NAMALWA (cell line): ENCODE results near the gene MMP24OS.

Source experiments
- DNase-seq: peaks from one replicate; pipeline ENCODE4 v3.0.0-alpha.2; 2015; ENCODE audit warnings: low spot score

The MMP24OS gene

DNA sequence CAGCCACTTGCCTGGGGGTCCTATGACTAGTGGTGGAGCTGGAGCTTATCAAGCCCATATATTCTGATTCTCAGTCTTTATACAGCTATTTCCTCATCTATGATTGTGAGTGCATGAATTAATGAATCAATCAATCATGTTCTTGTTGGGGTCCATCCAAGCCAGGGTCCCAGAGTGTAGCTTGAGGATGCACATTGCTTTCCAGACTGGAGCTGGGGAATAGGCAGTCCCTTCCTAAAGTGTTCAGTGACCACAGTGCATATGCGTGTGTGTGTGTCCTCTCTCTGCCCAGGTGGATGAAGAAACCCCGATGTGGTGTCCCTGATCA, 26.3 kb downstream of the MMP24OS start:
- DNase-seq: no peak

DNA sequence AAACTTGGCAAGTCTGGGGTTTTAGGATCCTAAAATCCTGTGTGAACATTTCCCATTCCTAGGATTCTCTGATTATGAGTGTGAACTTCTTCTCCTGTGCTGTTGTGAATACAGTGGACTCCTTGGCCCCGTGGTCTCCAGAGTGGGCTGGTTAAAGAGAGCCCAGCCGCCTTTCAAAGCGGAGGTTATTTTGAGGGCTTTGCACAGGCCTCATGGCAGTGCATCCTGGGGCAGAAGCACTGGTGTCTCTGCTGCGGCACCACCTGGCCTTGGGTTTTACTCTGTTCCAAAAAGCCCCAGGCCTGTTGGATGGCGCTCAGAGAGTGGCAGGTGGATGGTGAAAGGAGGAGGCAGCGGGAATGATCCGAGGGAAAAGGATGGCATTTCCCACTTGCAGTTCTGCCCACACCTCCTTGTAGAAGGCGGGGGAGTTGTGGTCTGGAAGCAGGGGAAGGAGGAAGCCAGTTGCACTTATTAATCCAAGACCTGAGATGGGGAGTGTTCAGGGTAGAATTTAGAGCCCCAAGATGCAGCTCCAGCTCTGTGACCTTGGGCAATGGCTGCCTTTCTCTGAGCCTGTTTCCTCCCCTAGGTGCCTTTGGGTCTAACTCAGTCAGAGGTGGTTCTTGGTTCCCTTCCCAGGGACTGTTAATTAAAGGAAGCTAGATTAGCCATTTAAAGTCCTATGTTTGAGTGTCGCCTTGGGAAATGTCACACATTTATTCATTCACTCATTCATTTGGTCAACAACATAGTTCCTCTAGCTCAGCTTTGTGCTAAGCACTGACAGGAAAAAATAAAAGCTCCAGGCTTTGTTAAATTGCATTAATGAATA, 29.1 kb downstream of the MMP24OS start:
- no peak for DNase-seq

DNA sequence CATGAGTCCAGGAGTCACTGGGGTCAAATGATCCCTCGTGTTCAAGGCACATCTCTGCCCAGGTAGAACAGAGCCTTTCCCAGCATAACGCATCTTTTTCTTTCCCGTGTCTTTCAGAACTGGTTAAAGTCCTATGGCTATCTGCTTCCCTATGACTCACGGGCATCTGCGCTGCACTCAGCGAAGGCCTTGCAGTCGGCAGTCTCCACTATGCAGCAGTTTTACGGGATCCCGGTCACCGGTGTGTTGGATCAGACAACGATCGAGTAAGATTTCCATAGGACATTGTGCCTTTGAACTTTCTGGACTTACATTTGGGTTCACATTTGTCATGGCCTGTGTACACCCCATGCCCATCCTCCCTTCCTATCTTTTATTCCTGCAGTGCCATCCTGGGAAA, 31.2 kb downstream of the MMP24OS start:
- DNase-seq: no peak

DNA sequence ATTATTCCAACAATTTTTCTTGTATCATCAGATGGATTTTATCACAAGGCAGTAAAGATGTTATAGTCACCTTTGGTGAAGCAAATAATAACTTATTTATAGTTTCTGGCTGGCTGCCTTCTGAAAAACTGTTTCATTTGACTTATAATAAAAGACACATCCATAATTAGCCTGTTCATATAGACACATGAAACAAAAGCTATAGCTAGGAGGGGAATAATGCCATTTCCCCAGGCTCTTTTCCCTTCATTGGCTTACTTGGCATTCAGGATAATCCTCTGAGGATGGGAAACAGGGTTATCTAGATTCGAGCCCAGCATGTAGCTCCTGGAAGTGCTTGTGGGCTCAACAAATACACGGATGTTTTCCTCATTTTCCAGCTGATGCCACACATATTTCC, 33.9 kb downstream of the MMP24OS start:
- no peak for DNase-seq

DNA sequence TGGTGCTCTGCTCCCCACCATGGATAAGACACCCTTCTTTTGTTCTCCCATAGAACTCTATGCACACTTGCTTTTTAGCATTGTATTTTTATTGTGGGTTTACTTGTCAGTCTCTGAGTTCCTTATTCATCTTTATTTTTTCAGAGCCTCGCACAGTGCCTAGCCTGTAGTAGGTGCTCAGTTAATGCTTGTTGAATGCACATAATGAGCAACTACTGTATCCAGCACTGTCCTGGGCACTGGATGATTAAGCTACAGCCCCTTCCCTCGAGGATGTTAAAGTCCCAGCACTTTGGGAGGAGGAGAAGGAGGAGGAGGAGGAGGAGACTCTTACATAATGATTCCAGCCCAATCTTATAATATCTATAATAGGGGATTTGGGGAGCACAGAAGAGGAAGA, 34.6 kb downstream of the MMP24OS start:
- DNase-seq: no peak

DNA sequence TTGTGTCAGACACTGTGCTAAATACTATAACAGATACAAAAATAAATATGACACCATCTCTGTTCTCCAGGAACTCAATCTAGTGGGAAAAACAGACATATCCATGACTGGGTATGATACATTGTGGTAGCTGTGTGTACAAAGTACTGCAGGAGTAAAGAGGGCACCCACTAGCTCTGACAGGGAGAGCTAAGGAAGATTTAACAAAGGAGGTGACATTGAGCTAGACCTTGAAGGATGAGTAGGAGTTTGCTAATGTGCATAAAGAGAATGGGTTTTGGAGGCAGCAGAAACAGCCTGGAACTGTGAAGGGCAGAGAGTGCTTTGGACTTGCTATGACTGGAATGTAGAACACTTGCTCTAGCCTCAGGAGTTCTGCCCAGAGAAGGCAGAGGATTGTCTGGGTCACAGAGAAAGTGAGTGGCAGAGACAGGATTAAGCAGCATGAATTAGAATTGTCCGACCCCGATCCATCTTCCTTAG, 37.1 kb downstream of the MMP24OS start:
- DNase-seq: no peak

DNA sequence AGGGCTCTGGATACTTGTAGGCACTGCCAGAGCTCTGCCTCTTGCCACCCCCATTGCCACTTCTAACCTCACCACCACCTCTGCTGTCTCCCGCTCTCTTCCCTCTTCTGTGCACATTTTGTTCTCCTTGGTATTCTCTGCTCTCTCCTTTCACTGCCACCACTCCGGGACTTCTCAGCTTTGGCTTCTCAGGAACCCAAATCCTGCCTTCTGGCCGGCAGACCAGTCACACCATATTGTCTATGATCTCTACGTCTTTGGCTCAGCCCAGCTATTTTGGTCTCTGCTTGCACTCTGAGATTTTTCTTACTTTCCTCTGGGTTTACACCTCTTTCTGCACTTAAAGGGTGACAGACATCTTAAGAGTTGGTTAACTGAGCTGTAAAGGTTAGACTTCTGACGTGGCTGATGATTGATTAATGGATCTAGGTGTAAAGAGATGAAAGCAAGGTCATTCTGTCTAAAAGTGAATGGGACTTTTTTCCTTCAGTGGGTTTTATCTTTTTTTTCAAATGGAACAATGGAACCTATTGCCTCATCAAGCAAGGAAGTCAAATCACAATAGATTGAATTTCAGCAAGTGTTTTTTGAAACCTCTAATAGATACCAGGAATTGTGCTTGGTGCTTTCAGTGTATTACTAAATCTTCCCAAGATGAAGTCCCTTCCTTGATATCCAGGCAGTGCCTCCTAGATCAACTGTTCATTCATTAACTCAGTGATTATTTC, 37.7 kb downstream of the MMP24OS start:
- no peak for DNase-seq

DNA sequence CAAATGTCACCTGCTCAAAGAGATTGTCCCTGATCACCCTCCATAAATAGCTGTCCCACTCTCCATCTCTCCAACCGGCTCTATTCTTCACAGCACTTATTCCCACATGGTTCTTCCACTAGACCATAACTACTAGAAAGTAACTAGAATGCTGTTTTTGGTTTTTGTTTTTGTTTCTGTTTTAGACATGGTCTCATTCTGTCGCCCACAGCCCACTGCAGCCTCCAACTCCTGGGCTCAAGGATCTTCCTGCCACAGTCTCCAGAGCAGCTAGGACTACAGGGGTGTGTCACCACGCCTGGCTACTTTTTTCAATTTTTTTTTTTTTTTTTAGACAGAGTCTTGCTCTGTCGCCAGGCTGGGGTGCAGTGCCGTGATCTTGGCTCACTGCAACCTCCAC, 39.2 kb downstream of the MMP24OS start:
- no peak for DNase-seq

DNA sequence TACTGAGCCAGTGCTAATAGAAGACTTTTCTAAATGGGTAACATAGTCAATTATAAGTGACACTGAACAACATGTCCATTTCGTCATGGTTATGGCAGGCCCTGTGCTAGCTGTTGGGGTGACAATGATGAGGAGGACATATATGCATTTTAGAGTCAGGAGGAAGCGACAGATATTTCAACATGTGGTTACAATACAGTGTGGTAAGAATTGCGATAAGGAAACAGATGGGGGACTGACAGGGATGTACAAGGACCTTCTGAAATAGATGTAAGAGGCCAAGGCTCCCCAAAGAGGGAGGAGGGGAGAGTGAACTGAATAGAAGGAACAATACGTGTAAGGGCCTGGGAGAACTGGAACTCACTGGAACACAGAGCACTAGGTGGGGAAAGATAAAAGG, 39.8 kb downstream of the MMP24OS start:
- no peak for DNase-seq

DNA sequence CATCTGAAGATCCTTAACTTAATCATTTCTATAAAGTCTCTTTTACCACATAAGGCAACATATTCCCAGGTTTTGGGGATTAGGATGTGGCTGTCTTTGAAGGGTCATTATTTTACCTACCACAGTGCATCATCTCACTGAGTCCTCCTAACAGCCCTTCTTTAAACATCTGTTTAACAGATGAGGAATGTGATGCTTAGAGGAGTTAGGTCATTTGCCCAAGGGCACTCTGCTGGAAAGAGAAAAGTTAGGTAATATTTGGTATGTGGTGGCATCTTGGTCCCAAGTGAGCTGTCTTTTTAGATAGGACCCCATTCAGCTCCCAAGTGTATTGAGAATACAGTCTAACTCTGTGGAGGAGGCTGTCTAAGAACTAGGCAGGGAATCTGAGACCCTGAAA, 40.4 kb downstream of the MMP24OS start:
- no peak for DNase-seq

DNA sequence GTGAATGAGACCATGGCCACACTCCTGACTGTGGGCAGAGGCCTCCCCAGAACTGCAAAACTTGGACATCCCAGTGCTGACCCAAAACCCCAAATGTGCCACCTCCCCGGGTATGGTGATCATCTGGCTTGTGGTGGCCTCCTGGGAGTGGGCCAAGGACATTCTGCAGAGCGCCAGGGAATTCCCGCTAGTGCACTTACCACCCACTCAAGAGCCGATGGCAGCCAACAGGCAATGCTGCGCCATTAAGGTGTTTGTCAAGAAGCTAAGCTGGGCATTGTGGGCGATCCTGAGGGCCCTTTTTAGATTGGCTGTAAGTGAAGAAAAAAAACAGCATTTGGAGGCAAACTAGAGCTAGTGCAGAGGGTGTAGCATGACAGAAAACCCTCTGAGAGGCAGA, 42.0 kb downstream of the MMP24OS start:
- no peak for DNase-seq

DNA sequence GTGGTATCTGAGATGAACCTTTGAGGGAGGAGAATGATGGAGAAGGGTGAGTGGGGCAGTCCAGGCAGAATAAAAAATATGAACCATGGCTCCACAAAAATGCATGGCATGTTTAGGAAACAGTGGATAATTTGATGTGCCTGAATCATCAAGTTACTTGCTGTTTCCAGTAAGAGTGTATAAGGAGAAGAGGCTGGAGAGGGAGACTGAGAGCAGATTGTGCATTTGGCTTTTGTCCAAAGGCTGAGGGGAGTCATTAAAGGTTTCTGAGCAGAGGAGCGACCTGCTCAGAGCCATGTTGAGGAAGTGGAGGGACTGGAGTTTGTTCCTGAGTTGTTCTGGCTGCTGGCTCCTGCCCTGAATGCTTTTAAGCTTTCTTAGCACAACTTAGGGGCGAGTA, 45.3 kb downstream of the MMP24OS start:
- DNase-seq: no peak

DNA sequence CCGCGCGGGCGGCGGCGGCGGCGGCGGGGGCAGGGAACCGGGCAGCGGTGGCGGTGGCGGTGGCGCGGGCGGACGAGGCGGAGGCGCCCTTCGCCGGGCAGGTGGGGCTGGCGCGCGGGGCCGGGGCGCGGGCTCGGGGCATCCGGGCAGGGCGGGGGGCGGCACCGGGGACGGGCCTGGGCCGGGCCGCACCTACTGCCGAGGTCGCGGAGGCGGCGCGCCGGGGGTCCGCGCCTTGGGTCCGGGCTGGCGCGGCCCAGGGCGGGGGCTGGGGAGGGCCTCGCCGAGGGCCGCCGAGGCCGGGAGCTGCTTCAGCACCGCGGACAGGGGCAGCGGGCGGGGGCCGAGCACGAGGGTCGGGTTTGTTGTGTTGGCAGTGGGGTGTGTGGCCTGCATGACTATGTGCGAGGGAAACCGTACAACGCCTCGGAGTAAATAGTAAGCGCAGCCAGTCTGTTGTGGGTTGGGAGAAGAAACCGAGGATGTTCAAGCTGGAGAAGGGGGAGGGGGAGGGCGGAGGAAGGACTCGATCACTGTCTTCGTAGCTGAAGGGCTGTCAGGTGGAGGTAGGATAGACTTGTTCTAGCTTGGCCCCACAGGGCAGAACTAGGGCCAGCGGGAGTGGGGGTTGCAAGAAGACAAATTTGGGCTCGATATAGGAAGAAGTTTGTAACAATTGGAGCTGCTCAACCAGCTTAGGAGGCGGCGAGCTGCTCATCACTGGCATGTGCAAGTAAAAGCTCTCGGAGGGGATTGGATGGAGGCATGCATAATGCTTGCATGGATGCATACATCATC, 50.8 kb downstream of the MMP24OS start:
- no peak for DNase-seq
